Liver (tissue), 9 donors: Measurements from ENCODE around the gene GDF2. TPM values are rescaled to one million over a fixed set of nuclear protein-coding genes. Genes with fewer than 3 reads are reported as not detected.

Experiments
- DNase-seq: peaks from one replicate; pipeline ENCODE4 v3.0.0-alpha.2; 2017; ENCODE audit warnings: low spot score
- H3K27ac ChIP-seq, 2 donors: one replicate each; pipeline ENCODE4 v1.7.0; 2013; ENCODE audit warnings: inconsistent platforms in 2 of 2, low read length in 2 of 2, control low read depth in 1 of 2, low read depth in 1 of 2, mild to moderate bottlenecking in 1 of 2
- H3K27me3 ChIP-seq, 4 donors: one replicate each; pipeline versions ENCODE4 v1.6.1 to v1.7.0; 2013; ENCODE audit warnings: low read length in 3 of 4, inconsistent platforms in 1 of 4, mild to moderate bottlenecking in 1 of 4, moderate library complexity in 1 of 4; ENCODE audit not compliant: control insufficient read depth in 4 of 4, insufficient read depth in 4 of 4
- H3K36me3 ChIP-seq, 4 donors: one replicate each; pipeline versions ENCODE4 v1.6.1 to v1.7.0; 2013; ENCODE audit warnings: low read length in 3 of 4, mild to moderate bottlenecking in 3 of 4, low read depth in 1 of 4, moderate library complexity in 1 of 4; ENCODE audit not compliant: control insufficient read depth in 4 of 4, insufficient read depth in 3 of 4
- H3K4me1 ChIP-seq, 4 donors: one replicate each; pipeline versions ENCODE4 v1.6.1 to v1.7.0; 2013; ENCODE audit warnings: low read length in 3 of 4, mild to moderate bottlenecking in 3 of 4, moderate library complexity in 1 of 4; ENCODE audit not compliant: control insufficient read depth in 4 of 4, insufficient read depth in 4 of 4
- H3K4me3 ChIP-seq, 3 donors: one replicate each; pipeline versions ENCODE4 v1.6.1 to v1.7.0; 2013; ENCODE audit warnings: low read length in 3 of 3, control low read depth in 1 of 3, low read depth in 1 of 3, mild to moderate bottlenecking in 1 of 3
- H3K9ac ChIP-seq, 2 donors: one replicate each; pipeline ENCODE4 v1.7.0; 2013; ENCODE audit warnings: low read length in 2 of 2, mild to moderate bottlenecking in 2 of 2, moderate library complexity in 2 of 2, control low read depth in 1 of 2, low read depth in 1 of 2
- H3K9me3 ChIP-seq, 4 donors: one replicate each; pipeline versions ENCODE4 v1.6.1 to v1.7.0; 2013; ENCODE audit warnings: low read length in 3 of 4; ENCODE audit not compliant: control insufficient read depth in 4 of 4
- ATF3 ChIP-seq: IDR thresholded peaks from 2 replicates; pipeline ENCODE4 v1.6.1; 2016; ENCODE audit warnings: antibody characterized with exemption
- CTCF ChIP-seq: fragments of 150-350 bp; IDR thresholded peaks from 2 replicates; pipeline ENCODE4 v1.5.1; 2017; ENCODE audit warnings: improper control_type of control experiment, low read depth, low read length; ENCODE audit not compliant: missing input control
- FOXA1 ChIP-seq: IDR thresholded peaks from 2 replicates; pipeline ENCODE4 v1.6.1; 2016; ENCODE audit warnings: antibody characterized with exemption
- FOXA2 ChIP-seq: IDR thresholded peaks from 2 replicates; pipeline ENCODE4 v1.6.1; 2016; ENCODE audit warnings: antibody characterized with exemption
- GABPA ChIP-seq, 2 donors: IDR thresholded peaks in 1 of 2; conservative IDR thresholded peaks in 1 of 2; 2 replicates each; pipeline ENCODE4 v1.6.1; 2016; ENCODE audit warnings: antibody characterized with exemption in 2 of 2, mild to moderate bottlenecking in 1 of 2, moderate library complexity in 1 of 2
- HNF4A ChIP-seq, 2 donors: conservative IDR thresholded peaks; 2 replicates each; pipeline ENCODE4 v1.6.1; 2016; ENCODE audit warnings: antibody characterized with exemption in 2 of 2, mild to moderate bottlenecking in 2 of 2
- JUND ChIP-seq, 2 donors: IDR thresholded peaks; 2 replicates each; pipeline ENCODE4 v1.6.1; 2016; ENCODE audit warnings: antibody characterized with exemption in 2 of 2
- MAX ChIP-seq: IDR thresholded peaks from 2 replicates; pipeline ENCODE4 v1.6.1; 2016; ENCODE audit warnings: antibody characterized with exemption
- NR2F2 ChIP-seq: IDR thresholded peaks from 2 replicates; pipeline ENCODE4 v1.6.1; 2016; ENCODE audit warnings: antibody characterized with exemption
- RAD21 ChIP-seq, 2 donors: IDR thresholded peaks; 2 replicates each; pipeline ENCODE4 v1.6.1; 2016; ENCODE audit warnings: antibody characterized with exemption in 2 of 2, mild to moderate bottlenecking in 2 of 2
- RXRA ChIP-seq, 2 donors: IDR thresholded peaks; 2 replicates each; pipeline ENCODE4 v1.6.1; 2017 to 2018; ENCODE audit warnings: antibody characterized with exemption in 2 of 2, mild to moderate bottlenecking in 1 of 2
- SP1 ChIP-seq: IDR thresholded peaks from 2 replicates; pipeline ENCODE4 v1.6.1; 2018; ENCODE audit warnings: antibody characterized with exemption, mild to moderate bottlenecking
- TAF1 ChIP-seq: conservative IDR thresholded peaks from 2 replicates; pipeline ENCODE4 v1.6.1; 2016; ENCODE audit warnings: antibody characterized with exemption, mild to moderate bottlenecking
- YY1 ChIP-seq: IDR thresholded peaks from 2 replicates; pipeline ENCODE4 v1.6.1; 2016; ENCODE audit warnings: antibody characterized with exemption, mild to moderate bottlenecking
- ZBTB33 ChIP-seq: IDR thresholded peaks from 2 replicates; pipeline ENCODE4 v1.6.1; 2016; ENCODE audit warnings: antibody characterized with exemption
- WGBS: extraction: QIAGEN DNeasy Blood & Tissue Kit; methylation state at CpG from one replicate; pipeline ENCODE4 v1.1.7; 2013; 5-methylcytosine and 5-hydroxymethylcytosine counted together
- polyA plus RNA-seq, 2 donors: library from polyadenylated mRNA; stranded (reverse) in 1 of 2; unstranded in 1 of 2; fragments of 200-250 nt in 1 of 2; fragments of >200 nt in 1 of 2; fragmentation: Nextera tagmentation in 1 of 2; extraction: Ambion mirVana in 1 of 2; gene quantifications; one replicate each; pipeline versions ENCODE4 v1.2.1 to v1.2.3, GENCODE V29; 2013 to 2015
- total RNA-seq, 2 donors: library from RNA; depleted of rRNA; stranded (reverse); fragments of >200 nt; gene quantifications; one replicate each; pipeline ENCODE4 v1.2.3, GENCODE V29; 2014
- donor health status: healthy.
- donor health status: healthy.
- donor health status: healthy.
- donor health status: healthy.
- donor health status: healthy.

Gene GDF2
- total and polyA plus RNA-seq, 4 donors = 5.6 to 26.9 (median 14.5) TPM

- 91% methylated on average over 2 of the region's 2 CpGs for WGBS
- Histone ChIP-seq H3K4me3 (no peak overlapping the region), H3K9me3 (no peaks in the 10 kb centered on the region), H3K4me1 (no peaks in the 10 kb centered on the region), H3K27ac (no peak overlapping the region), H3K9ac (no peak overlapping the region), H3K36me3 (no peaks in the 10 kb centered on the region), H3K27me3 (no peaks in the 10 kb centered on the region)
- no peak for DNase-seq
- TF ChIP-seq YY1 (no peak), RAD21 (IDR thresholded peaks at IDR 0.05) (no peak), FOXA1 (no peak), NR2F2 (no peak), TAF1 (no peak), SP1 (no peak), CTCF (no peak), ATF3 (no peak), HNF4A (conservative IDR thresholded peaks at IDR 0.05) (no peak), MAX (no peak), RXRA (IDR thresholded peaks at IDR 0.05) (no peak), JUND (IDR thresholded peaks at IDR 0.05) (no peak)
Measured at GRCh38 chr10:47279276-47279675, 43.0 kb upstream of the GDF2 start.

- DNase-seq = no peak
- H3K4me1 ChIP-seq = no peaks in the 10 kb centered on the region
- H3K27ac ChIP-seq = no peak overlapping the region
- TF ChIP-seq GABPA (IDR thresholded peaks at IDR 0.05 in 1 of 2, conservative IDR thresholded peaks at IDR 0.05 in 1 of 2) = no peak
- TF ChIP-seq ATF3 = no peak
- TF ChIP-seq FOXA2 = no peak
- no peak for TF ChIP-seq YY1
- no peak for TF ChIP-seq ZBTB33
- TF ChIP-seq SP1 = no peak
- no peak for TF ChIP-seq RAD21 (IDR thresholded peaks at IDR 0.05)
- TF ChIP-seq RXRA (IDR thresholded peaks at IDR 0.05) = no peak
- no peak for TF ChIP-seq MAX
- H3K9me3 ChIP-seq = no peaks in the 10 kb centered on the region
- no peak overlapping the region for H3K4me3 ChIP-seq
- no peaks in the 10 kb centered on the region for H3K36me3 ChIP-seq
- no peak overlapping the region for H3K9ac ChIP-seq
- H3K27me3 ChIP-seq = peaks cover 0 to 3% (median 0%) of the 10 kb centered on the region in 4 donors
- WGBS = 82% methylated on average over 6 of the region's 6 CpGs
Measured at GRCh38 chr10:47282005-47282656, 40.1 kb upstream of the GDF2 start.
